GM23338 (cell line): ENCODE measurements around the gene KRT25. TPM values are rescaled to one million over a fixed set of nuclear protein-coding genes. Genes with fewer than 3 reads are reported as not detected.

Experiments used
- ATAC-seq: fragments of 200-7000 bp; cut with Tn5 transposase; 3 replicates; pipeline ENCODE4 v1.9.1; 2020
- DNase-seq: peaks from one replicate; pipeline ENCODE4 v3.0.0-alpha.2; 2015; ENCODE audit warnings: low spot score
- H2AFZ ChIP-seq: fragments of 200-600 bp; sonication (generic); 2 replicates; pipeline ENCODE4 v1.8.0; 2016; ENCODE audit warnings: antibody characterized with exemption, mild to moderate bottlenecking, moderate library complexity
- H3F3A ChIP-seq: fragments of 200-600 bp; sonication (generic); replicated peaks from 2 replicates; pipeline ENCODE4 v1.8.0; 2017; ENCODE audit warnings: antibody characterized with exemption, mixed run types, low read depth
- H3K27ac ChIP-seq: fragments of 200-600 bp; sonication (generic); 2 replicates; pipeline ENCODE4 v1.6.1; 2016; ENCODE audit warnings: low read depth
- H3K27me3 ChIP-seq: fragments of 200-600 bp; sonication (generic); 2 replicates; pipeline ENCODE4 v1.8.0; 2016; ENCODE audit warnings: mild to moderate bottlenecking, mixed run types, moderate library complexity; ENCODE audit not compliant: insufficient read depth
- H3K36me3 ChIP-seq: fragments of 200-600 bp; sonication (generic); 2 replicates; pipeline ENCODE4 v1.8.0; 2016; ENCODE audit warnings: mild to moderate bottlenecking; ENCODE audit not compliant: insufficient read depth
- H3K4me1 ChIP-seq: fragments of 200-600 bp; sonication (generic); 2 replicates; pipeline ENCODE4 v1.8.0; 2016; ENCODE audit warnings: mild to moderate bottlenecking, moderate library complexity; ENCODE audit not compliant: insufficient read depth
- H3K4me2 ChIP-seq: fragments of 200-600 bp; sonication (generic); 2 replicates; pipeline ENCODE4 v1.7.1; 2017; ENCODE audit warnings: mixed run types
- H3K4me3 ChIP-seq: fragments of 200-600 bp; sonication (generic); 2 replicates; pipeline ENCODE4 v1.6.1; 2016; ENCODE audit warnings: mixed run types
- H3K79me2 ChIP-seq: fragments of 200-600 bp; sonication (generic); replicated peaks from 2 replicates; pipeline ENCODE4 v1.8.0; 2017; ENCODE audit warnings: mild to moderate bottlenecking; ENCODE audit not compliant: insufficient read depth
- H3K9me2 ChIP-seq: fragments of 200-600 bp; sonication (generic); 2 replicates; pipeline ENCODE4 v1.8.0; 2017; ENCODE audit not compliant: insufficient read depth
- H4K20me1 ChIP-seq: fragments of 200-600 bp; sonication (generic); replicated peaks from 2 replicates; pipeline ENCODE4 v1.8.0; 2017; ENCODE audit warnings: mild to moderate bottlenecking; ENCODE audit not compliant: insufficient read depth
- H3K27ac Mint-ChIP-seq: 2 replicates; pipeline ENCODE4 v1.8.0; 2020; ENCODE audit warnings: inconsistent platforms, mild to moderate bottlenecking, moderate library complexity, mixed read lengths
- H3K27me3 Mint-ChIP-seq: 3 replicates; pipeline ENCODE4 v1.8.0; 2022; ENCODE audit warnings: low read depth, mild to moderate bottlenecking, moderate library complexity, mixed read lengths, inconsistent platforms; ENCODE audit not compliant: insufficient read depth, poor library complexity
- H3K36me3 Mint-ChIP-seq: 3 replicates; pipeline ENCODE4 v1.8.0; 2021; ENCODE audit warnings: low read depth, mild to moderate bottlenecking, inconsistent platforms, moderate library complexity, mixed read lengths
- H3K4me1 Mint-ChIP-seq: 3 replicates; pipeline ENCODE4 v1.8.0; 2020; ENCODE audit warnings: mild to moderate bottlenecking, inconsistent platforms, mixed read lengths
- H3K4me3 Mint-ChIP-seq: 3 replicates; pipeline ENCODE4 v1.8.0; 2021; ENCODE audit warnings: moderate library complexity, mild to moderate bottlenecking, inconsistent platforms, mixed read lengths
- H3K9me3 Mint-ChIP-seq: 3 replicates; pipeline ENCODE4 v1.8.0; 2020; ENCODE audit warnings: moderate library complexity, mild to moderate bottlenecking, inconsistent platforms, mixed read lengths
- NANOG ChIP-seq: IDR thresholded peaks from 2 replicates; pipeline ENCODE4 v1.6.1; 2016; ENCODE audit warnings: antibody characterized with exemption, borderline replicate concordance
- POLR2AphosphoS5 ChIP-seq: IDR thresholded peaks from 2 replicates; pipeline ENCODE4 v1.6.1; 2016; ENCODE audit warnings: antibody characterized with exemption, low read depth
- REST ChIP-seq: IDR thresholded peaks from one replicate; pipeline ENCODE4 v1.6.1; 2018; ENCODE audit warnings: antibody characterized with exemption; ENCODE audit not compliant: unreplicated experiment
- ZNF114 ChIP-seq: fragments of 250-450 bp; sonication (Bioruptor Pico); IDR thresholded peaks from 2 replicates; pipeline ENCODE4 v1.5.0; 2020; ENCODE audit warnings: mild to moderate bottlenecking, moderate library complexity
- ZNF331 ChIP-seq: fragments of 250-450 bp; sonication (Bioruptor Pico); IDR thresholded peaks from 2 replicates; pipeline ENCODE4 v1.5.0; 2020; ENCODE audit warnings: low read depth, mild to moderate bottlenecking, moderate library complexity
- polyA plus RNA-seq: library from polyadenylated mRNA; unstranded; fragments of >200 nt; fragmentation: Nextera tagmentation; extraction: Ambion mirVana; gene quantifications from 2 replicates; pipeline ENCODE4 v1.2.1, GENCODE V29; 2016
- total RNA-seq: library from RNA; depleted of rRNA; stranded (reverse); fragments of >200 nt; shearing (Covaris generic); gene quantifications from 2 replicates; pipeline ENCODE4 v1.2.3, GENCODE V29; 2014

KRT25 gene
- total and polyA plus RNA-seq, 2 experiments from 2014 or later, result not detected

- Histone ChIP-seq H3K79me2 (no peaks in the 10 kb centered on the region), H3K36me3 (no peaks in the 10 kb centered on the region), H3K9me2 (peaks cover 4% of the 10 kb centered on the region; the same call in 1 of the 2 replicates), H3K4me3 (no peak overlapping the region), H3F3A (no peaks in the 10 kb centered on the region), H4K20me1 (no peaks in the 10 kb centered on the region), H3K27ac (no peak overlapping the region), H3K4me2 (no peak overlapping the region), H3K27me3 (no peaks in the 10 kb centered on the region), H2AFZ (no peak overlapping the region), H3K4me1 (no peaks in the 10 kb centered on the region)
- Mint-ChIP-seq H3K9me3 (no peaks in the 10 kb centered on the region), H3K27ac (no peak overlapping the region), H3K4me3 (no peak overlapping the region), H3K4me1 (no peaks in the 10 kb centered on the region; the same call in 2 of the 3 replicates), H3K36me3 (no peaks in the 10 kb centered on the region), H3K27me3 (peaks cover 6% of the 10 kb centered on the region)
- DNase-seq, result no peak
- TF ChIP-seq REST, result no peak
- no peak for TF ChIP-seq NANOG
- ATAC-seq, result no peak
Observed at GRCh38 chr17:40720899-40721298, 34.2 kb downstream of the KRT25 start.

GRCh38 chr17:40718930-40719329 is 36.2 kb downstream of the KRT25 start:
- Mint-ChIP-seq H3K27ac (no peak overlapping the region), H3K27me3 (peaks cover 4% of the 10 kb centered on the region), H3K4me1 (no peaks in the 10 kb centered on the region; the same call in 2 of the 3 replicates), H3K9me3 (no peaks in the 10 kb centered on the region), H3K36me3 (no peaks in the 10 kb centered on the region), H3K4me3 (no peak overlapping the region)
- no peak overlapping the region for H3K27ac ChIP-seq
- no peak for DNase-seq
- no peaks in the 10 kb centered on the region for H3K36me3 ChIP-seq
- H2AFZ ChIP-seq, result no peak overlapping the region
- H3K4me2 ChIP-seq, result no peak overlapping the region
- H3K79me2 ChIP-seq, result no peaks in the 10 kb centered on the region
- no peaks in the 10 kb centered on the region for H3K27me3 ChIP-seq
- no peak for ATAC-seq
- H3K9me2 ChIP-seq, result no peaks in the 10 kb centered on the region
- H3K4me3 ChIP-seq, result no peak overlapping the region
- no peaks in the 10 kb centered on the region for H3K4me1 ChIP-seq
- no peaks in the 10 kb centered on the region for H4K20me1 ChIP-seq
- H3F3A ChIP-seq, result no peaks in the 10 kb centered on the region
- TF ChIP-seq ZNF331 (CRISPR knock-in tag), result no peak
- TF ChIP-seq ZNF114 (CRISPR knock-in tag), result no peak

GRCh38 chr17:40717776-40718175 is 37.4 kb downstream of the KRT25 start:
- Mint-ChIP-seq H3K4me3 (no peak overlapping the region), H3K36me3 (no peaks in the 10 kb centered on the region)
- ATAC-seq, result no peak
- TF ChIP-seq ZNF331 (CRISPR knock-in tag), result no peak
- no peak for TF ChIP-seq POLR2AphosphoS5
- TF ChIP-seq REST, result no peak

More at GRCh38 chr17:40717776-40718175, 37.4 kb downstream of the KRT25 start:
- H3K9me2 ChIP-seq, result no peaks in the 10 kb centered on the region
- H3K4me2 ChIP-seq, result no peak overlapping the region
- no peak for DNase-seq
- H3K4me1 Mint-ChIP-seq, result no peaks in the 10 kb centered on the region; the same call in 2 of the 3 replicates
- H3K36me3 ChIP-seq, result no peaks in the 10 kb centered on the region
- H2AFZ ChIP-seq, result 0 out of 2 replicates have a peak overlapping the region, but pooled peaks have one; percentile 82
- no peak overlapping the region for H3K27ac ChIP-seq
- H3K27ac Mint-ChIP-seq, result no peak overlapping the region
- H4K20me1 ChIP-seq, result no peaks in the 10 kb centered on the region
- H3K9me3 Mint-ChIP-seq, result no peaks in the 10 kb centered on the region
- H3K27me3 Mint-ChIP-seq, result peaks cover 4% of the 10 kb centered on the region
- H3K4me3 ChIP-seq, result no peak overlapping the region
- H3K4me1 ChIP-seq, result no peaks in the 10 kb centered on the region
- no peaks in the 10 kb centered on the region for H3F3A ChIP-seq
- no peaks in the 10 kb centered on the region for H3K79me2 ChIP-seq
- H3K27me3 ChIP-seq, result no peaks in the 10 kb centered on the region
